MCF 10A (cell line): ENCODE results near the gene KIF3C. TPM values are rescaled to one million over a fixed set of nuclear protein-coding genes. Genes with fewer than 3 reads are reported as not detected.
A peak's percentile ranks its signal among the peaks of the same experiment; 100 is the strongest.

Source experiments
- BruUV-seq: library from RNA; stranded (reverse); fragments of 400-500 nt; replicated peaks from 2 replicates; lab custom pipeline; 2021; lab: Mats Ljungman, UMichigan
- CTCF ChIA-PET: fragments of 300-600 bp; sonication (Branson Sonifier 250); formaldehyde crosslinking; extraction: SDS; loops from one replicate; lab custom pipeline; 2021; ENCODE audit warnings: antibody characterized with exemption, inconsistent platforms; lab: Yijun Ruan, JAX
- POLR2A ChIA-PET: fragments of 300-600, 350-650 bp; sonication (Branson Sonifier 250); formaldehyde crosslinking; extraction: SDS; loops from one replicate; lab custom pipeline; 2020; ENCODE audit warnings: antibody characterized with exemption, inconsistent platforms; lab: Yijun Ruan, JAX
- DNase-seq: peaks from one replicate; pipeline ENCODE4 v3.0.0-alpha.2; 2018; ENCODE audit not compliant: unreplicated experiment
- H3K27ac Mint-ChIP-seq: one replicate; pipeline ENCODE4 v1.8.0; 2022; ENCODE audit warnings: mild to moderate bottlenecking, low read depth, mixed read lengths; ENCODE audit not compliant: unreplicated experiment
- H3K27me3 Mint-ChIP-seq: one replicate; pipeline ENCODE4 v1.8.0; 2022; ENCODE audit warnings: mixed read lengths; ENCODE audit not compliant: insufficient read depth, unreplicated experiment
- H3K36me3 Mint-ChIP-seq: one replicate; pipeline ENCODE4 v1.8.0; 2022; ENCODE audit warnings: mild to moderate bottlenecking, moderate library complexity, mixed read lengths; ENCODE audit not compliant: insufficient read depth, unreplicated experiment
- H3K4me1 Mint-ChIP-seq: one replicate; pipeline ENCODE4 v1.8.0; 2022; ENCODE audit warnings: mixed read lengths; ENCODE audit not compliant: insufficient read depth, unreplicated experiment
- H3K4me3 Mint-ChIP-seq: one replicate; pipeline ENCODE4 v1.8.0; 2022; ENCODE audit warnings: mild to moderate bottlenecking, moderate library complexity, mixed read lengths; ENCODE audit not compliant: unreplicated experiment
- H3K9me3 Mint-ChIP-seq: one replicate; pipeline ENCODE4 v1.8.0; 2022; ENCODE audit warnings: mixed read lengths; ENCODE audit not compliant: unreplicated experiment
- intact Hi-C: fragments of 100-400 bp; cut with micrococcal nuclease; formaldehyde crosslinking; loops from 2 replicates; pipeline ENCODE4 v1.14.1; 2022
- total RNA-seq: library from RNA; stranded (reverse); gene quantifications from 2 replicates; pipeline ENCODE4 v1.2.3, GENCODE V29; 2022
- TF ChIP-seq, protein P1 (sequence below): fragments of 200-600 bp; IDR thresholded peaks from one replicate; pipeline ENCODE4 v1.8.0; 2022; ENCODE audit warnings: antibody characterized with exemption, mild to moderate bottlenecking; ENCODE audit not compliant: unreplicated experiment

The KIF3C gene
- total RNA-seq, 1 experiment from 2014 or later, result 2.0 TPM

DNA sequence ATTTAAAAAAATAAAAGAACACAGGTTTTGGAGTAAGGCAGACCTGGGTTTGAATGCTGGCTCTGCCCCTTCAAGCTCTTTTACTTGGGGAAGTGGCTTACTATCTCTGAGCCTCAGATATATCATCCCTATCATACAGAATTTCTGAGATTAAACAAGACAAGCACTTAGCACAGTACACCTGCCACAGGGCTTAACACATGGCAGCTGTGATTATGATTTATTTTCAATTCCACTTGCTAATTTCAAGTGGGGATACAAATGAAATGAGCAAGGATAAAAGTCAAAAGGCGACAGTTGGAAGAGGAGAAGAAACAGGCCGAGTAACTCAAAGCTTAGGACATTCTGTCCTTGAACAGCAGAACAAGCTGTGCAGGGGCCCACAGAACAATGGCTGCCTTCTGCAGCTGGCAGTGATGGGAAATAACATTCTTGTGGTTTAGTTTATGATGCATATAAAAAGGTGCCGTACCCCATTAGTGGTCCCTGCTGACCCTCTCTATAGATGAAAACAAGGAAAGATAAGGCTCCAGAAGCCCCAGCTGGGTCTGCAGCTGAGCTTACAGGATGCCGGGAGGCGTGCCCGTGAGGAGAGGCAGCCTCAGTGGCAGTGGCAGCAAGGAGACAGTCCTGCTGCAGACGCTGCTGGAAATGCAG lies 45.3 kb downstream of the KIF3C start:
- DNase-seq, result no peak
- TF ChIP-seq, protein P1, sequence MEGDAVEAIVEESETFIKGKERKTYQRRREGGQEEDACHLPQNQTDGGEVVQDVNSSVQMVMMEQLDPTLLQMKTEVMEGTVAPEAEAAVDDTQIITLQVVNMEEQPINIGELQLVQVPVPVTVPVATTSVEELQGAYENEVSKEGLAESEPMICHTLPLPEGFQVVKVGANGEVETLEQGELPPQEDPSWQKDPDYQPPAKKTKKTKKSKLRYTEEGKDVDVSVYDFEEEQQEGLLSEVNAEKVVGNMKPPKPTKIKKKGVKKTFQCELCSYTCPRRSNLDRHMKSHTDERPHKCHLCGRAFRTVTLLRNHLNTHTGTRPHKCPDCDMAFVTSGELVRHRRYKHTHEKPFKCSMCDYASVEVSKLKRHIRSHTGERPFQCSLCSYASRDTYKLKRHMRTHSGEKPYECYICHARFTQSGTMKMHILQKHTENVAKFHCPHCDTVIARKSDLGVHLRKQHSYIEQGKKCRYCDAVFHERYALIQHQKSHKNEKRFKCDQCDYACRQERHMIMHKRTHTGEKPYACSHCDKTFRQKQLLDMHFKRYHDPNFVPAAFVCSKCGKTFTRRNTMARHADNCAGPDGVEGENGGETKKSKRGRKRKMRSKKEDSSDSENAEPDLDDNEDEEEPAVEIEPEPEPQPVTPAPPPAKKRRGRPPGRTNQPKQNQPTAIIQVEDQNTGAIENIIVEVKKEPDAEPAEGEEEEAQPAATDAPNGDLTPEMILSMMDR, result no peak
- ChIA-PET CTCF (interaction anchor here (1.8 kb wide), 1 partner anchor 14 kb away, joined by 4 read pairs; no protein-coding TSS in a partner anchor), POLR2A (interaction anchor here (0.6 to 1.8 kb wide), 3 partner anchors 29 to 58 kb away, joined by 3 to 6 read pairs (median 3); partner anchors contain the start of gene ASXL2)
- Mint-ChIP-seq H3K27ac (peak overlapping the region; percentile 29), H3K4me3 (no peak overlapping the region), H3K9me3 (no peaks in the 10 kb centered on the region), H3K36me3 (no peaks in the 10 kb centered on the region), H3K27me3 (no peaks in the 10 kb centered on the region), H3K4me1 (peaks cover 7% of the 10 kb centered on the region)
- no TSS peak for BruUV-seq
- intact Hi-C loops, result no loop called here

DNA sequence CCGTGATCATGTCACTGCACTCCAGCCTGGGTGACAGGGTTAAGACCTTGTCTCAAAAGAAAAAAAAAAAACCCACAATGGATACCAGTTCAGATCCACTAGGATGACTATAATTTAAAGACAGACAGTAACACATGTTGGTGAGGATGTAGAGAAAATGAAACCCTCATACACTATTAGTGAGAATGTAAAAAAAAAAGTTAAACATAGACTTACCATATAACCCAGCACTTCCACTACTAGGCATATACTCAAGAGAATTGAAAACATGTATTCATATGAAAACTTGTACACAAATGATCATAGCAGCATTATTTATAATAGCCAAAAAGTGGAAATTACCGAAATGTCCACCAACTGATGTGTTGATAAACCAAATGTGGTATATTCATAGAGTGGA lies 48.7 kb downstream of the KIF3C start:
- intact Hi-C loops, result no loop called here
- ChIA-PET POLR2A (no interaction called here), CTCF (no interaction called here)
- no peak for DNase-seq
- Mint-ChIP-seq H3K27me3 (no peaks in the 10 kb centered on the region), H3K4me3 (no peak overlapping the region), H3K36me3 (no peaks in the 10 kb centered on the region), H3K4me1 (peaks cover 7% of the 10 kb centered on the region), H3K27ac (peak overlapping the region; percentile 73), H3K9me3 (no peaks in the 10 kb centered on the region)
- no TSS peak for BruUV-seq
- TF ChIP-seq, protein P1, result no peak

DNA sequence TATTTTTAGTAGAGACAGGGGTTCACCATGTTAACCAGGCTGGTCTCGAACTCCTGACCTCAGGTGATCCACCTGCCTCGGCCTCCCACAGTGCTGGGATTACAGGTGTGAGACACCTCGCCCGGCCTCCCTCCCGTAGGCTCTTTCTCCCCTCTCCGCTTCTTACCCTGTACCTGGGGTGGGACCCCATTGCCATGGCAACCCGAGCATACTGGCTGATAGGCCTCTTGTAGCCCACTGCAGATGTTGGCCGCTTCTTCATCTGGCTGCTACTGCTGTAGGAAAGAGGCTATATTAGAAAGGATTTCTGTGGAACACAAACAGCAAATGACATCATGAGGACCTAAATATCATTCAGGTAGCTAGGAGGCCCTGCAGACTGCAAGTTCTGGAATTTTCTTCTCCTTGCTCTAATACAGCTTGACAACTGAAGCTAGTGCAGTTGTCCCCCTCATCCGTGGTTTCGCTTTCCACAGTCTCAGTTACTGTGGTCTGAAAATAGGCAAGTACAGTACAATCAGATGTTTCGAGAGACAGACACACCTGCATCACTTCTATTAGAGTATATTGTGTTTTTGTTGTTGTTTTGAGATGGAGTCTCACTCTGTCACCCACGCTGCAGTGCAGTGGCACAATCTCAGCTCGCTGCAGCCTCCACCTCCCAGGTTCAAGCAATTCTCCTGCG lies 52.4 kb downstream of the KIF3C start:
- TF ChIP-seq, protein P1, result no peak
- Mint-ChIP-seq H3K9me3 (no peaks in the 10 kb centered on the region), H3K4me3 (no peak overlapping the region), H3K4me1 (no peaks in the 10 kb centered on the region), H3K36me3 (no peaks in the 10 kb centered on the region), H3K27ac (no peak overlapping the region), H3K27me3 (no peaks in the 10 kb centered on the region)
- DNase-seq, result no peak
- ChIA-PET CTCF (interaction anchor here (0.6 to 1.4 kb wide), 3 partner anchors 21 to 714 kb away, joined by 3 to 7 read pairs (median 4); no protein-coding TSS in a partner anchor), POLR2A (no interaction called here)
- intact Hi-C loops, result no loop called here
- no TSS peak for BruUV-seq

DNA sequence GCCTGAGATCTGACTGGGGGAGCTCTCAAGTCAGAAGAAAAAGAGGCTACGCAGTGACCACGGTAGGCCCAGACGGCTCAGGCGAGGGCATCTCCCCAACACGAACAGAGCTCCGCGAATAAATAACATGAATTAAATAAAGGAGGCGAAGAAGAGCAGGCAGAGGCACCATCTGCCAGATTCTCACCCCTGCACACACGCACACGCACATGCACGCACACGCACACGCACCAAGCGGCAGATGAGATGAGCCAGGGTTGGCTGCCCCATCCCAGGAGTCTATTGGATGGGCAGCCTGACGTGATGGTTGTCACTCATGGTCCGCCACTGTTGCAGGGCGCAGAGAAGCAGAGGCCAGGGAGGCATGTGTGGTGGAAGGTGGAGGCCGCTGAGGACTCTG lies 53.6 kb downstream of the KIF3C start:
- intact Hi-C loops, result no loop called here
- ChIA-PET POLR2A (no interaction called here), CTCF (no interaction called here)
- Mint-ChIP-seq H3K27ac (no peak overlapping the region), H3K9me3 (no peaks in the 10 kb centered on the region), H3K4me3 (no peak overlapping the region), H3K36me3 (no peaks in the 10 kb centered on the region), H3K27me3 (no peaks in the 10 kb centered on the region), H3K4me1 (no peaks in the 10 kb centered on the region)
- TF ChIP-seq, protein P1, result no peak
- BruUV-seq, result no TSS peak
- DNase-seq, result no peak
